ENCODE measurements around the gene HOXB9. TPM values are rescaled to one million over a fixed set of nuclear protein-coding genes. Genes with fewer than 3 reads are reported as not detected.

The HOXB9 gene
- total and polyA plus RNA-seq, 2 donors (not counting 1 experiment from before 2014, with no cell fraction given), result not detected

- H3K36me3 ChIP-seq (ENCODE audit: control insufficient read depth, insufficient read depth, low read length), result peaks cover 3% of the 10 kb centered on the region
- no peak for TF ChIP-seq CTCF (conservative IDR thresholded peaks at IDR 0.05 in 1 of 2, IDR thresholded peaks at IDR 0.05 in 1 of 2; ENCODE audit: low read depth in 1 of 2, low read length in 2 of 2)
- TF ChIP-seq EZH2 (IDR thresholded peaks at IDR 0.05; ENCODE audit: low read length, missing control alignments), result no peak
- H4K20me1 ChIP-seq (ENCODE audit: control insufficient read depth, extremely low read depth, insufficient read depth, low read length), result no peaks in the 10 kb centered on the region
- H3K4me1 ChIP-seq (ENCODE audit: control insufficient read depth, extremely low read depth, insufficient read depth, low read length), result peaks cover 4% of the 10 kb centered on the region
- H3K27ac ChIP-seq (ENCODE audit: insufficient read depth, low read length), result no peak overlapping the region
- no peak for DNase-seq (ENCODE audit: low read depth in 2 of 2)
- no peak overlapping the region for H3K9ac ChIP-seq (ENCODE audit: insufficient read depth, low read length)
- no peak overlapping the region for H2AFZ ChIP-seq (ENCODE audit: low read length)
- H3K4me3 ChIP-seq (replicated peaks in 1 of 4; ENCODE audit: control extremely low read depth in 1 of 4, insufficient read depth in 1 of 4, low read depth in 3 of 4, low read length in 4 of 4), result no peak overlapping the region
- H3K79me2 ChIP-seq (ENCODE audit: control insufficient read depth, insufficient read depth, low read length), result peaks cover 91% of the 10 kb centered on the region
- H3K4me2 ChIP-seq (ENCODE audit: extremely low read depth, insufficient read depth, low read length), result no peak overlapping the region
- H3K9me3 ChIP-seq (ENCODE audit: control insufficient read depth, insufficient read depth, low read depth, low read length), result no peaks in the 10 kb centered on the region
- no peaks in the 10 kb centered on the region for H3K27me3 ChIP-seq (ENCODE audit: control insufficient read depth, insufficient read depth, low read length)
Measured at GRCh38 chr17:48599354-48599753, 26.8 kb downstream of the HOXB9 start.

GRCh38 chr17:48598736-48599135, 27.4 kb downstream of the HOXB9 start:
- no peak for DNase-seq (ENCODE audit: low read depth in 2 of 2)
- Histone ChIP-seq H4K20me1 (ENCODE audit: control insufficient read depth, extremely low read depth, insufficient read depth, low read length) (no peaks in the 10 kb centered on the region), H3K9me3 (ENCODE audit: control insufficient read depth, insufficient read depth, low read depth, low read length) (no peaks in the 10 kb centered on the region), H2AFZ (ENCODE audit: low read length) (no peak overlapping the region), H3K27me3 (ENCODE audit: control insufficient read depth, insufficient read depth, low read length) (no peaks in the 10 kb centered on the region), H3K36me3 (ENCODE audit: control insufficient read depth, insufficient read depth, low read length) (peaks cover 3% of the 10 kb centered on the region), H3K4me1 (ENCODE audit: control insufficient read depth, extremely low read depth, insufficient read depth, low read length) (peaks cover 4% of the 10 kb centered on the region), H3K27ac (ENCODE audit: insufficient read depth, low read length) (no peak overlapping the region), H3K9ac (ENCODE audit: insufficient read depth, low read length) (no peak overlapping the region), H3K4me2 (ENCODE audit: extremely low read depth, insufficient read depth, low read length) (peak overlapping the region; percentile 95), H3K79me2 (ENCODE audit: control insufficient read depth, insufficient read depth, low read length) (peaks cover 95% of the 10 kb centered on the region), H3K4me3 (replicated peaks in 1 of 4; ENCODE audit: control extremely low read depth in 1 of 4, insufficient read depth in 1 of 4, low read depth in 3 of 4, low read length in 4 of 4) (peak overlapping the region in 3 of 4 experiments; percentile 83 to 88 (median 87))
- TF ChIP-seq CTCF (conservative IDR thresholded peaks at IDR 0.05 in 1 of 2, IDR thresholded peaks at IDR 0.05 in 1 of 2; ENCODE audit: low read depth in 1 of 2, low read length in 2 of 2), result no peak
- no peak for TF ChIP-seq EZH2 (IDR thresholded peaks at IDR 0.05; ENCODE audit: low read length, missing control alignments)

- H3K79me2 ChIP-seq (ENCODE audit: control insufficient read depth, insufficient read depth, low read length), result peaks cover 95% of the 10 kb centered on the region
- TF ChIP-seq EZH2 (IDR thresholded peaks at IDR 0.05; ENCODE audit: low read length, missing control alignments) (no peak), CTCF (conservative IDR thresholded peaks at IDR 0.05 in 1 of 2, IDR thresholded peaks at IDR 0.05 in 1 of 2; ENCODE audit: low read depth in 1 of 2, low read length in 2 of 2) (no peak)
- peak; percentile 46 to 96 for DNase-seq (ENCODE audit: low read depth in 2 of 2)
Measured at GRCh38 chr17:48597778-48598631, 28.2 kb downstream of the HOXB9 start.

More at GRCh38 chr17:48597778-48598631, 28.2 kb downstream of the HOXB9 start:
- peaks cover 3% of the 10 kb centered on the region for H3K36me3 ChIP-seq (ENCODE audit: control insufficient read depth, insufficient read depth, low read length)
- H3K4me3 ChIP-seq (replicated peaks in 1 of 4; ENCODE audit: control extremely low read depth in 1 of 4, insufficient read depth in 1 of 4, low read depth in 3 of 4, low read length in 4 of 4), result peak overlapping the region; percentile 83 to 93 (median 88)
- H4K20me1 ChIP-seq (ENCODE audit: control insufficient read depth, extremely low read depth, insufficient read depth, low read length), result no peaks in the 10 kb centered on the region
- no peaks in the 10 kb centered on the region for H3K27me3 ChIP-seq (ENCODE audit: control insufficient read depth, insufficient read depth, low read length)
- H3K27ac ChIP-seq (ENCODE audit: insufficient read depth, low read length), result peak overlapping the region; percentile 92
- H3K4me2 ChIP-seq (ENCODE audit: extremely low read depth, insufficient read depth, low read length), result peak overlapping the region; percentile 95
- no peak overlapping the region for H2AFZ ChIP-seq (ENCODE audit: low read length)
- H3K9me3 ChIP-seq (ENCODE audit: control insufficient read depth, insufficient read depth, low read depth, low read length), result no peaks in the 10 kb centered on the region
- H3K4me1 ChIP-seq (ENCODE audit: control insufficient read depth, extremely low read depth, insufficient read depth, low read length), result peaks cover 4% of the 10 kb centered on the region
- H3K9ac ChIP-seq (ENCODE audit: insufficient read depth, low read length), result peak overlapping the region; percentile 83

Measured in fibroblast of lung (primary cell).